MM.1S (cell line): Measurements from ENCODE around the gene UGGT2.
"Not testable (repeated sequence)": the region's sequence is repeated elsewhere in the genome, so short reads cannot be mapped to it uniquely, and the experiment has no call there.

Source experiments
- DNase-seq: peaks from one replicate; pipeline ENCODE4 v3.0.0-alpha.2; 2015
- H2AFZ ChIP-seq: fragments of 300-600 bp; sonication (generic); 2 replicates; pipeline ENCODE4 v1.6.0; 2016; ENCODE audit warnings: antibody characterized with exemption, low read length
- H3F3A ChIP-seq: fragments of 300-600 bp; sonication (generic); 2 replicates; pipeline ENCODE4 v1.6.1; 2016; ENCODE audit warnings: mild to moderate bottlenecking, antibody characterized with exemption, low read length, moderate library complexity, mixed read lengths; ENCODE audit not compliant: insufficient read depth
- H3K27ac ChIP-seq: fragments of 300-600 bp; sonication (generic); 2 replicates; pipeline ENCODE4 v1.5.1; 2016; ENCODE audit warnings: mild to moderate bottlenecking, low read length
- H3K27me3 ChIP-seq: fragments of 300-600 bp; sonication (generic); replicated peaks from 2 replicates; pipeline ENCODE4 v1.6.0; 2016; ENCODE audit warnings: low read length; ENCODE audit not compliant: insufficient read depth
- H3K36me3 ChIP-seq: fragments of 300-600 bp; sonication (generic); replicated peaks from 2 replicates; pipeline ENCODE4 v1.6.1; 2016; ENCODE audit warnings: mild to moderate bottlenecking, low read length, mixed read lengths; ENCODE audit not compliant: insufficient read depth
- H3K4me1 ChIP-seq: fragments of 300-600 bp; sonication (generic); 2 replicates; pipeline ENCODE4 v1.6.1; 2016; ENCODE audit warnings: low read length, mixed read lengths
- H3K4me2 ChIP-seq: fragments of 300-600 bp; sonication (generic); 2 replicates; pipeline ENCODE4 v1.6.0; 2016; ENCODE audit warnings: low read depth, low read length
- H3K4me3 ChIP-seq: fragments of 300-600 bp; sonication (generic); 2 replicates; pipeline ENCODE4 v1.5.1; 2016; ENCODE audit warnings: low read length, mixed read lengths
- H3K79me2 ChIP-seq: fragments of 300-600 bp; sonication (generic); 2 replicates; pipeline ENCODE4 v1.6.1; 2016; ENCODE audit warnings: mixed run types, low read length, mixed read lengths
- H3K9ac ChIP-seq: fragments of 300-600 bp; sonication (generic); 2 replicates; pipeline ENCODE4 v1.6.1; 2016; ENCODE audit warnings: low read length, mixed read lengths
- H3K9me2 ChIP-seq: fragments of 300-600 bp; sonication (generic); replicated peaks from 2 replicates; pipeline ENCODE4 v1.6.1; 2016; ENCODE audit warnings: mild to moderate bottlenecking, low read length, mixed read lengths; ENCODE audit not compliant: insufficient read depth
- H3K9me3 ChIP-seq: fragments of 300-600 bp; sonication (generic); replicated peaks from 2 replicates; pipeline ENCODE4 v1.6.1; 2016; ENCODE audit warnings: mild to moderate bottlenecking, low read length, mixed read lengths; ENCODE audit not compliant: insufficient read depth
- H4K20me1 ChIP-seq: fragments of 300-600 bp; sonication (generic); 2 replicates; pipeline ENCODE4 v1.6.1; 2016; ENCODE audit warnings: mild to moderate bottlenecking, low read length, moderate library complexity, mixed read lengths; ENCODE audit not compliant: insufficient read depth
- EZH2 ChIP-seq: fragments of 300-600 bp; sonication (generic); optimal IDR thresholded peaks from 2 replicates; pipeline ENCODE3; 2017; ENCODE audit warnings: low read depth, mild to moderate bottlenecking, antibody characterized with exemption, low read length, mixed read lengths
- EZH2phosphoT487 ChIP-seq: fragments of 300-600 bp; sonication (generic); IDR thresholded peaks from 2 replicates; pipeline ENCODE4 v1.6.1; 2018; ENCODE audit warnings: antibody characterized with exemption, low read length
- TF ChIP-seq, protein P1 (sequence below): fragments of 300-600 bp; sonication (generic); IDR thresholded peaks from 2 replicates; pipeline ENCODE4 v1.5.1; 2016; ENCODE audit warnings: antibody characterized with exemption, low read length, mixed read lengths

UGGT2 gene

GRCh38 chr13:96000069-96000468 lies 53.1 kb downstream of the UGGT2 start:
- Histone ChIP-seq H3K27ac (no peak overlapping the region), H3K79me2 (no peaks in the 10 kb centered on the region), H3K27me3 (no peaks in the 10 kb centered on the region), H4K20me1 (no peaks in the 10 kb centered on the region), H3K4me3 (no peak overlapping the region), H2AFZ (no peak overlapping the region), H3K4me1 (no peaks in the 10 kb centered on the region), H3K9me2 (no peaks in the 10 kb centered on the region), H3K9me3 (no peaks in the 10 kb centered on the region), H3F3A (no peaks in the 10 kb centered on the region), H3K4me2 (no peak overlapping the region), H3K36me3 (no peaks in the 10 kb centered on the region), H3K9ac (no peak overlapping the region)
- TF ChIP-seq, protein P1, sequence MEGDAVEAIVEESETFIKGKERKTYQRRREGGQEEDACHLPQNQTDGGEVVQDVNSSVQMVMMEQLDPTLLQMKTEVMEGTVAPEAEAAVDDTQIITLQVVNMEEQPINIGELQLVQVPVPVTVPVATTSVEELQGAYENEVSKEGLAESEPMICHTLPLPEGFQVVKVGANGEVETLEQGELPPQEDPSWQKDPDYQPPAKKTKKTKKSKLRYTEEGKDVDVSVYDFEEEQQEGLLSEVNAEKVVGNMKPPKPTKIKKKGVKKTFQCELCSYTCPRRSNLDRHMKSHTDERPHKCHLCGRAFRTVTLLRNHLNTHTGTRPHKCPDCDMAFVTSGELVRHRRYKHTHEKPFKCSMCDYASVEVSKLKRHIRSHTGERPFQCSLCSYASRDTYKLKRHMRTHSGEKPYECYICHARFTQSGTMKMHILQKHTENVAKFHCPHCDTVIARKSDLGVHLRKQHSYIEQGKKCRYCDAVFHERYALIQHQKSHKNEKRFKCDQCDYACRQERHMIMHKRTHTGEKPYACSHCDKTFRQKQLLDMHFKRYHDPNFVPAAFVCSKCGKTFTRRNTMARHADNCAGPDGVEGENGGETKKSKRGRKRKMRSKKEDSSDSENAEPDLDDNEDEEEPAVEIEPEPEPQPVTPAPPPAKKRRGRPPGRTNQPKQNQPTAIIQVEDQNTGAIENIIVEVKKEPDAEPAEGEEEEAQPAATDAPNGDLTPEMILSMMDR: no peak
- no peak for TF ChIP-seq EZH2
- TF ChIP-seq EZH2phosphoT487: no peak
- no peak for DNase-seq

DNA sequence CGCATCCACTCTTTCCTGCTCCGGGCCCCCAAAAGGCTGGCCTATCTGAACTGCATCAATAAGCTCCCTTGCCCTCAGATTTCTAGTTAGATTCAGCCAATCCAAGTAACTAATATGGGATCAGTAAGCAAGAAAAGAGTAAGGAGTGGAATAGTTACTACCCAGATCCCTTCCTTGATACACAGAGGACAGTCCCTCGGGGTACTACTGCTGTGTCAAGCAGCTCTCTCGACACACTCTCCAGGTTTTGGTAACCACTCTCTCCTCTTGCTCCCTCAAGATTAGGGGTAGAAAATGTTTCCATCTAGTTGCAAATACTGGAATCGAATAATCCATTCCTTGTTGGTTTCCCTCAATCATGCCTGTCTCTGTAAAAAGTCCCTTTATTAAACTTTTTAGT lies 65.4 kb downstream of the UGGT2 start:
- Histone ChIP-seq H3K4me2 (no peak overlapping the region), H3K27ac (no peak overlapping the region), H3K79me2 (no peaks in the 10 kb centered on the region), H3K27me3 (no peaks in the 10 kb centered on the region), H3K9ac (no peak overlapping the region), H2AFZ (no peak overlapping the region), H3K9me2 (no peaks in the 10 kb centered on the region), H3K36me3 (no peaks in the 10 kb centered on the region), H4K20me1 (no peaks in the 10 kb centered on the region), H3K9me3 (no peaks in the 10 kb centered on the region), H3K4me3 (no peak overlapping the region), H3K4me1 (no peaks in the 10 kb centered on the region), H3F3A (no peaks in the 10 kb centered on the region)
- TF ChIP-seq EZH2phosphoT487: no peak
- TF ChIP-seq EZH2: no peak
- TF ChIP-seq, protein P1: no peak
- DNase-seq: no peak

GRCh38 chr13:95982144-95982543 lies 71.1 kb downstream of the UGGT2 start:
- H2AFZ ChIP-seq: no peak overlapping the region
- no peak overlapping the region for H3K4me3 ChIP-seq

GRCh38 chr13:95972651-95973050 lies 80.5 kb downstream of the UGGT2 start:
- not testable (repeated sequence) for H3K4me2 ChIP-seq, H3F3A ChIP-seq, H3K9me2 ChIP-seq, H4K20me1 ChIP-seq, H3K4me1 ChIP-seq, H3K9me3 ChIP-seq, H2AFZ ChIP-seq, H3K27me3 ChIP-seq, H3K79me2 ChIP-seq, H3K36me3 ChIP-seq, H3K4me3 ChIP-seq, H3K9ac ChIP-seq, DNase-seq, H3K27ac ChIP-seq

More at GRCh38 chr13:95982144-95982543, 71.1 kb downstream of the UGGT2 start:
- no peaks in the 10 kb centered on the region for H4K20me1 ChIP-seq
- no peaks in the 10 kb centered on the region for H3K9me3 ChIP-seq
- H3K4me1 ChIP-seq: no peaks in the 10 kb centered on the region
- H3F3A ChIP-seq: no peaks in the 10 kb centered on the region
- H3K9ac ChIP-seq: no peak overlapping the region
- TF ChIP-seq, protein P1: no peak
- TF ChIP-seq EZH2phosphoT487 (no peak), EZH2 (no peak)
- H3K79me2 ChIP-seq: no peaks in the 10 kb centered on the region
- H3K27ac ChIP-seq: no peak overlapping the region
- H3K9me2 ChIP-seq: no peaks in the 10 kb centered on the region
- H3K36me3 ChIP-seq: no peaks in the 10 kb centered on the region
- H3K4me2 ChIP-seq: no peak overlapping the region
- no peak for DNase-seq
- no peaks in the 10 kb centered on the region for H3K27me3 ChIP-seq
